Activated naive CD4-positive, alpha-beta T cell treated with anti-CD3 and anti-CD28 coated beads, Interleukin-2, amount 50 U/mL, for 16 hours (primary cell): ENCODE data around the gene ZG16.
"Not testable (repeated sequence)": the region's sequence is repeated elsewhere in the genome, so short reads cannot be mapped to it uniquely, and the experiment has no call there.

Experiments
- DNase-seq: peaks from one replicate; pipeline ENCODE4 v3.0.0-alpha.2; 2020

ZG16 gene

GRCh38 chr16:29753516-29753915, 24.5 kb upstream of the ZG16 start:
- no peak for DNase-seq

- DNase-seq: no peak
Observed at GRCh38 chr16:29756654-29757053, 21.4 kb upstream of the ZG16 start.

DNA sequence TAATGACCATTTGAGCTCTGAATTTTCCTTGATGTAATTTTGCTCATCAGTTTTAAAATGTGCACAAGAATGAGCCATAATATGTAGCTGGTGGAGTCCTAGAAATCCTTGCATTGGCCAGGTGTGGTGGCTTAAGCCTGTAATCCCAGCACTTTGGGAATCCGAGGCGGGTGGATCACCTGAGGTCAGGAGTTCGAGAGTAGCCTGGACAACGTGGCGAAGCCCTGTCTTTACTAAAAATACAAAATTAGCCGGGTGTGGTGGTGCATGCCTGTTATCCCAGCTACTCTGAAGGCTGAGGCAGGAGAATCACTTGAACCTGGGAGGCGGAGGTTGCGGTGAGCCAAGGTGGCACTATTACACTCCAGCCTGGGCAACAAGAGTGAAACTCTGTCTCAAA, 21.0 kb upstream of the ZG16 start:
- not testable (repeated sequence) for DNase-seq

DNA sequence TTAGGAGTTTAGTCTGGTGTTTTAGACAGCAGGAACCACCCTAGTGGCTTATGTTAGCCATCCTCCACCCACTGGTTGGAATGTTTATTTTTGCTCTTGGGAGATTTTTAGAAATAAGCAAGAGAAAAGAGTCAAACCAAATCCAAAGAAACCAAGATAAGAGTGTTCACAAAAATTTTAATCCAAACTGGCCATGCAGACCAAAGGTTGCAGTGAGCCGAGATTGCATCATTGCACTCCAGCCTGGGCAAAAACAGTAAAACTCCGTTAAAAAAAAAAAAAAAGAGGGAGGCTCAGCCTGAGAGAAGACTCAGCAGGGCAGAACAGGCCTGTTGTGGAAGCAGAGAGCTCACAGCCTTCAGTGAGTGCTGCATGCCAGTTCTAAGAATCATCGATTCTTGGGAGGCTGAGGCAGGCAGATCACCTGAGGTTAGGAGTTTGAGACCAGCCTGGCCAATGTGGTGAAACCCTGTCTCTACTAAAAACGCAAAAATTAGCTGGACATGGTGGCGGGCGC, 20.0 kb upstream of the ZG16 start:
- DNase-seq: no peak

GRCh38 chr16:29760567-29761279, 17.3 kb upstream of the ZG16 start:
- no peak for DNase-seq

DNA sequence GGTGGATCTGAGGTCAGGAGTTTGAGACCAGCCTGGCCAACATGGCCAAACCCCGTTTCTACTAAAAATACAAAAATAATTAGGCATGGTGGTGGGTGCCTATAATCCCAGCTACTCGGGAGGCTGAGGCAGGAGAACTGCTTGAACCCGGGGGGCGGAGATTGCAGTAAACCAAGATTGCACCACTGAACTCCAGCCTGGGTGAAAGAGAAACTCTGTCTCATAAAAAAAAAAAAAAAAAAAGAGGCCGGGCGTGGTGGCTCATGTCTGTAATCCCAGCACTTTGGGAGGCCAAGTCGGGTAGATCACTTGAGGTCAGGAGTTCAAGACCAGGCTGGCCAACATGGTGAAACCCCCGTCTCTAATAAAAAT, 16.8 kb upstream of the ZG16 start:
- DNase-seq: not testable (repeated sequence)

GRCh38 chr16:29761882-29762281, 16.2 kb upstream of the ZG16 start:
- DNase-seq: no peak

DNA sequence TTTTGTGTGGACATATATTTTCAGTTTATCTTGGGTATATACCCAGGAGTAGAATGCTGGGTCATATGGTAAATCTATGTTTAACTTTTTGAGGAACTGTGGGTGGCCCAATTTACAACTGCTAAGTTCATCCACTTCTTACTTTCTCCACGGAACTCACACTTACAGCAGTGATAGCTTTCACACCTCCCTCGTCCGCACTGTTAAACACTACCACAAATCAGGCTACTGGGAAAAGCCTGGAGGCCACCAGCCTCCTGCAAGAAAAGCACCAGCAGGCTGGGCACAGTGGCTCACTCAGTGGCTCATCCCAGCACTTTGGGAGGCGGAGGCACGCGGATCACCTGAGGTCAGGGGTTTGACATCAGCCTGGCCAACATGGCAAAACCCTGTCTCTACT, 14.7 kb upstream of the ZG16 start:
- DNase-seq: no peak

DNA sequence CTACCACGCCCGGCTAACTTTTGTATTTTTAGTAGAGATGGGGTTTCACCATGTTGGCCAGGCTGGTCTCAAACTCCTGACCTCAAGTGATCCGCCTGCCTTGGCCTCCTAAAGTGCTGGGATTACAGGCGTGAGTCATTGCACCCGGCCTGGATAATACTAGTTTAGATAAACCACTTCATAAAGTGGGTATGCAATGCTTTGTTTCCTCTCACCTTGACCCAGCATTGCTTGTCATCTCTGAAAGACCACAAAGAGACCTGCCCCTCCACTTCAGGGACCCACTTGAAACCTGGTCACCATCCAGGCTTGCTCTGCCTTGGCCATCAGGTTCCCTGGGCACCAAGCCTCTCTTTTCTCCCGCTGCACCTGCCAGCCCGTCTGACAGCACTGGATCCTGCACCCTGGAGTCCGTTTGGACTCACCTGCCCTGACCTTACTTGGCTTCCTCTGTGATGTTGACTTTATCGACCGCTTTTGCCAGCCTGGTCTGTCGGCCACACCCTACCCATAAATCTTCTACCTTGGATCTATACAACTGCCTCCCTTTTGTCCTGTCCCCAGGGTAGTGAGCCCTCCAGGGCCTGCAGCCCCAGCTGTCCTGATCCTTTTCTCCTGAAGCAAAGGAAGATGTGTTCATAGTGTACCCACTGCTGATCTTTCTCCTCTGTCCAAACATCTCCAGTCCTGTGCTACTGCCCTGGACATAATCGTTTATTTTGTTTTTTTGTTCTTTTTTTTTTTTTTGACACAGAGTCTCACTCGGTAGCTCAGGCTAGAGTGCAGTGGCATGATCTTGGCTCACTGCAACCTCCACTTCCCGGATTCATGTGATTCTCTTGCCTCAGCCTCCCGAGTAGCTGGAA, 12.7 kb upstream of the ZG16 start:
- no peak for DNase-seq

DNA sequence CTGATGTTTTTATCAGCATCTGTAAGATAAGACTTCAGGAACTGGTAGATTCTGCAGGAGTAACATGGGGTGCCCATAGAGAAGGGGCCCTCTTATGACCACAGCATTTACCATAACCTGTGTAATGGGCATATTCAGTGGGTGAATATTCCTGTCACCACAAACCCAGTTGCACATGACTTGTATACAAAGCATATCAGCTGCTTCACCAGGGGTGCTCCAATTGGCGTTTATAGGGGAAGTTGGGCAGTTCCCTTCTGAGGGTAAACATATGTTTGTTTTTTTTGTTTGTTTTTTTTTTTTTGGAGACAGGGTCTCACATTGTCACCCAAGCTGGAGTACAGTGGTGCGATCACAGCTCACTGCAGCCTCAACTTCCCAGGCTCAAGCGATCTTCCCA, 11.5 kb upstream of the ZG16 start:
- no peak for DNase-seq

GRCh38 chr16:29767062-29767461, 11.0 kb upstream of the ZG16 start:
- no peak for DNase-seq

DNA sequence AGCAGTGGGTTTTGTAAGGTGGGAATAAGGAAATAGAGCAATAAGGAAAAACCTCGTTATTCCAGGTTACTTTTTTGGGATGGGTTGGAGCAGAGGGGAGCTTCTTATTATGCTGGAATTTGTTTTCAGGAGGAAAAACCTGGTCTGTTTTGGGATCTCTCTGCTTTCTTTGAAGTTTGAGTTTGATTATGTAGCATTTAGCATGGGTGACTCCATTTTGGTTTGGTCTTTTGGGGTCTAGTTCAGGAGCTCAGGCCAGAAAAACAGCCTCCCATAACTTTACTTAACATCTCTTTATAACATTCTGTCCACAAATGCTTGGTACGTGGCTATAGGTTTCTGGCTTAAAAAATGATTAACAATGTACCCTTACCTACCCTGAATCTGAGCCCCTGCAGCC, 8.5 kb upstream of the ZG16 start:
- no peak for DNase-seq

DNA sequence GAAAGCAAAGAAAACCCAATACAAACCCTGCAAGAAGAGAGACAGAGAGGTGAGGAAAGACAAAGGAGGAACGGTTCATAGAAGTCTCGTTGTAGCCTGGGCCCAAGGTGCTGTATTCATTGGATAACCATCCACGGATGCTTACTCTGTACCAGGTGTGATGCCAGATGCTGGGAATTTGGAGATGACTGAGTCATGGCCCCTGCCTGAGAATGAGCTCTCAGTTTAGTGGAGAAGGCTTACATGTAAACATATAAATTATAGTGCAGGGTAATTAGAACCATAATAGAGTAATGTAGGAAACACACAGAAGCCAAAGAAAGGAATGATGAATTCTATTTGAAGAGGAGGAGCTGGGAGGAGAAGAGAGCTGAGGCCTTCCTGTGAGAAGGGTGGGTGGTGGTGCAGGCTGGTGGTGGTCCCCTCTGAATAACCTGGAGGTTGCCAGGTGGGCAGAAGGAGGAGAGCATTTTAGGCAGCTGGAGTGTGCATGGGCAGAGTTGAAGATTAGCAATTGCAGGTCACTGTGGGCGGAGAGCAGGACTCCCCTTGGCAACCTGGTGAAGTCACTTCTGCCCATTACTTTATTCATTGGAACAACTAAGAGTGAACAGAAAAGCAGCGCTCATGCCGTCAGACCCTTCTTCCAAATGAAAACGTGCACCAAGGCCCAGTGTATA, 7.7 kb upstream of the ZG16 start:
- DNase-seq: no peak

DNA sequence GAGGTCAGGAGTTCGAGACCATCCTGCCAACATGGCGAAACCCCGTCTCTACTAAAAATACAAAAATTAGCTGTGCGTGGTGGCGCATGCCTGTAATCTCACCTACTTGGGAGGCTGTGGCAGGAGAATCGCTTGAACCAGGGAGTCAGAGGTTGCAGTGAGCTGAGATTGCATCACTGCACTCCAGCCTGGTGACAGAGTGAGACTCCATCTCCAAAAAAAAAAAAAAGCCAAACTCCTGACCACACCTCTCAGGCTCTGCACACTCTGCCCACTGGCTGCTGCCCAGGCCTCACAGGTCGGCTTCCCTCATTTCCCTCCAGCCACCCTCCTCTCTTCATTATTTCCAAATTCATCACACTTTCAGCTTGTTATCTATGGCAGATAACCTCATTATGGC, 5.7 kb upstream of the ZG16 start:
- not testable (repeated sequence) for DNase-seq

DNA sequence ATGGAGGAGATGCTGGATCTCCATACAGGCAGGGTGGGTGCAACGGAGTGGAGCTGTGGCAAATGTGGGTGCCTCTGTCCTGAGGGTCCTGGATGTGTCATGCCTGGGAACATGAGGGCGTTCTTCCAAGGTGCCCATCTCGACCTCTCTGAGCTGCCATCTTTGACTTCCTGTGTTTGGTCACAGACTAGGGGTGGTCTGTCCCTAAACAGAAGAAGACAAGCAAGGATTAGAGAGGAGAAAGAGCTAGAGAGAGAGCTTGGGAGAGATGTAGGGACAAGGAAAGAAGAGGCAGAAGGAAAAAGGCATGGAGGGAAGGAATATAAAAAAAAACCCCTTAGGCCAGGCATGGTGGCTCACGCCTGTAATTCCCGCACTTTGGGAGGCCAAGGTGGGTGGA, 3.3 kb upstream of the ZG16 start:
- DNase-seq: no peak

DNA sequence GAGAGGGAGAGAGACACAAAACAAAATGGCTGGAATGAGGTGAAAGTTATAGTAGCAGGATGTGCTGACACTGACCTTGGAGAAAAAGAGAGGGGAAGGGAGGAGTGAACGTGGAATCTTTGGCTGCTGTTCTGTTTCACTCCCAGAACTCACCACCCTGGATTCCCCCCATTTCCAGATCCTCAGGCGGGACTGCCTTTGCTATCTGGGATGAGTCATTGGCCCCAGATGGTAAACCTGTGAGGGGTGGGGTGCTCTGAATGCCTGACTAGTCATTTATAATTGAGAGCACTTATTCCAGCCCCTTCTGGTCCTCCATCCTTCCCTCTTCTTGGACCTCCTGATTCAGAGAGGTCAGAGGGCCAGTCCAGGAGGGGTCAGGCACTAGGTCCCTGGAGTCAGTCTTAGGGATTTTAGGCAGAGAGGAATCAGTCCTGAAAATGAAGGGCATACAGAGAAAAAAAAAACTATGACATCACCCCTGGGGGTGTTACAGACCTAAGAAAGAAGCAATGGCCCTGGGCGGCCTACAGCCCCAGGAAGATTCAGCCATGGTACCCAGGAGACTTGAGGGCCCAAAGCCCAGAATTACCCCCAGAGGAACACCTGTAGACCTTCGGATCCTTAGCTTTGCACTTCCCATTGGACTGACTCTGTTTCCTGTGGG, 2.2 kb upstream of the ZG16 start:
- DNase-seq: no peak

DNA sequence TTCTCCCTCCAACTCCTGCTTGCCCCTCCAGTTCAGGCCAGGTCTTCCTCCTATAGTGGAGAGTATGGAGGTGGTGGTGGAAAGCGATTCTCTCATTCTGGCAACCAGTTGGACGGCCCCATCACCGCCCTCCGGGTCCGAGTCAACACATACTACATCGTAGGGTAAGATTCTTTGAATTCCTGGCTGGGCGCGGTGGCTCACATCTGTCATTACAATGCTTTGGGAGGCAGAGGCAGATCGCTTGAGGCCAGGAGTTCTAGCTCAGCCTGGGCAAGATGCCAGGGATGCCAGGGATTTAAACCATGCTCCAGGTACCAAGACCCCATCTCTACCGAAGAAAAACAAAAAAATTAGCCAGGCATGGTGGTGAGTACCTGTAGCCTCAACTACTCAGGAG, 1.4 kb downstream of the ZG16 start:
- DNase-seq: no peak

DNA sequence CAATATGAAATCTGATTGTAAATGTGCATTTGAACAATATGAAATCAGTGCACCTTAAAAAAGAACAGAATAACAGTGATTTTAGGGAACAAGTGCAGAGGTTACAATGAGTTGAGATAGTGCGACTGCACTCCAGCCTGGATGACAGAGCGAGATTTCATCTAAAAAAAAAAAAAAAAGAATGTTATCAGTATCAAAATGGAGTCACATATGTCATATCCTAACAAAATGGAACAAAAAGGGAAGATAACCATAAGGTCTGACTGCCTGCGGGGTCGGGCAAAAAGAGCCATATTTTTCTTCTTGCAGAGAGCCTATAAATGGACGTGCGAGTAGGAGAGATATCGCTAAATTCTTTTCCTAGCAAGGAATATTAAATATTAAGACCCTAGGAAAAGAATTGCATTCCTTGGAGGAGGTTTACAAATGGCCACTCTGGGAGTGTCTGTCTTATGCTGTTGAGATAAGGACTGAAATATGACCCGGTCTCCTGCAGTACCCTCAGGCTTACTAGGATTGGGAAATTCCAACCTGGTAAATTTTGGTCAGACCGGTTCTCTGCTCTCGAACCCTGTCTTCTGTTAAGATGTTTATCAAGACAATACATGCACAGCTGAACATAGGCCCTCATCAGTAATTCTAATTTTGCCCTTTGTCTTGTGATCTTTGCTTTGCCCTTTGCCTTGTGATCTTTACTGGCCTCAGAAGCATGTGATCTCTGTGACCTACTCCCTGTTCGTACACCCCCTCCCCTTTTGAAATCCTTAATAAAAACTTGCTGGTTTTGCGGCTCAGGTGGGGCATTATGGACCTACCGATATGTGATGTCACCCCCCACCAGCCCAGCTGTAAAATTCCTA, 5.3 kb downstream of the ZG16 start:
- DNase-seq: not testable (repeated sequence)

- DNase-seq: peak; percentile 50
Observed at GRCh38 chr16:29784157-29784556, 6.1 kb downstream of the ZG16 start.

DNA sequence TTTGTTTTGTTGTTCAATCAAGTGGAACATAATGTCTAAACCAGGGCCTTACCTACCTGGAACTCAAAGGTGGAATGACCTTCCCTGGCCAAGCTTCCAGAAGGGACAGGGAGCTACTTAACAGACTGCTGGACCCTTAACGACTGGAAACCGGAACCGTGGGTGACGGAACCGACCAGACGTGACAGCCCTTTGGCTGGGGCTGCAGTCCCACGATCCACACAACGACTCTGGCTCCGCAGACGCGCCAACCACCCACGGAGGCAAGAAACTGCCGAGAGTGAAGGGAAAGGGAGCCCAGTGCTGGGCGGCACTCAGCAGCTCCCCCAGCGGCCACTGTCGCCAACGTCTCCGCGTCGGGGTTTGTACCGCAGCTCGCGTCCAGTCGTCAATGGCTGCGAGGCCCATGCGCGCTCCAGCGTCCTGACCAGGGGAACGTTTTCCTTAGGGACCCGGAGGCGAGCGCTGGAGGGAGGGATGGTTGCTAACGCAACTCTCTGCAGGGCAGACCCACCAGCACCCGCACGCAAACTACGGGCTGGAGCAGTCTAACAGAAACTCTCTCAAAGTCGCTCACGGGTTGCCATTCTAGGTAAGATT, 6.9 kb downstream of the ZG16 start:
- peak; percentile 76 for DNase-seq

- DNase-seq: not testable (repeated sequence)
Observed at GRCh38 chr16:29787155-29787554, 9.1 kb downstream of the ZG16 start.

DNA sequence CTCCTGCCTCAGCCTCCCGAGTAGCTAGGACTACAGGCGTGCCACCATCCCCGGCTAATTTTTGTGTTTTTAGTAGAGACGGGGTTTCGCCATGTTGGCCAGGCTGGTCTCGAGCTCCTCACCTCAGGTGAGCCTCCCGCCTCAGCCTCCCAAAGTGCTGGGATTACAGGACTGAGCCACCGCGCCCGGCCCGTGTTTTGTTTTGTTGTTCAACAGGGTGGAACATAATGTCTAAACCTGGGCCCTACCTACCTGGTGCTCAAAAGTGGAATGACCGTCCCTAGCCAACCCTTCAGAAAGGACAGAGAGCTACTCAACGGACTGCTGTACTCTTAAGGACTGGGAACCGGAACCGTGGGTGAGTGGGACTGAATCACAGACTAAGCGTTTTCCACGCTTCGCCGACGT, 11.7 kb downstream of the ZG16 start:
- DNase-seq: no peak
